Neural cell (in vitro differentiated cells): ENCODE results near the gene PDK4. TPM values are rescaled to one million over a fixed set of nuclear protein-coding genes. Genes with fewer than 3 reads are reported as not detected.

Source experiments
- H2AFZ ChIP-seq: fragments of 200-600, 300-800 bp; sonication (generic), shearing (Covaris generic); 2 replicates; pipeline ENCODE4 v1.6.0; 2014; ENCODE audit warnings: low read depth, mild to moderate bottlenecking, antibody characterized with exemption, low read length, moderate library complexity
- H3F3A ChIP-seq: fragments of 200-600 bp; shearing (Covaris generic); 2 replicates; pipeline ENCODE4 v1.6.1; 2016; ENCODE audit warnings: mild to moderate bottlenecking, moderate library complexity, mixed read lengths, antibody characterized with exemption, low read length; ENCODE audit not compliant: insufficient read depth, poor library complexity, severe bottlenecking
- H3K27ac ChIP-seq: fragments of 200-600, 300-800 bp; sonication (generic), shearing (Covaris generic); 2 replicates; pipeline ENCODE4 v1.5.1; 2014; ENCODE audit warnings: mild to moderate bottlenecking, low read length, moderate library complexity
- H3K27me3 ChIP-seq: fragments of 300-800, 200-600 bp; sonication (generic), shearing (Covaris generic); 2 replicates; pipeline ENCODE4 v1.6.0; 2014; ENCODE audit warnings: mild to moderate bottlenecking, low read depth, low read length, moderate library complexity; ENCODE audit not compliant: insufficient read depth
- H3K36me3 ChIP-seq: fragments of 300-800, 200-600 bp; sonication (generic), shearing (Covaris generic); 2 replicates; pipeline ENCODE4 v1.5.1; 2014; ENCODE audit warnings: mild to moderate bottlenecking, antibody characterized with exemption, low read length, moderate library complexity; ENCODE audit not compliant: insufficient read depth
- H3K4me2 ChIP-seq: fragments of 300-800, 200-600 bp; sonication (generic), shearing (Covaris generic); 2 replicates; pipeline ENCODE4 v1.6.0; 2014; ENCODE audit warnings: mild to moderate bottlenecking, low read length
- H3K4me3 ChIP-seq: fragments of 300-800, 200-600 bp; sonication (generic), shearing (Covaris generic); 2 replicates; pipeline ENCODE4 v1.5.1; 2014; ENCODE audit warnings: mild to moderate bottlenecking, low read length, moderate library complexity
- H3K79me2 ChIP-seq: fragments of 200-600 bp; shearing (Covaris generic); replicated peaks from 2 replicates; pipeline ENCODE4 v1.6.0; 2014; ENCODE audit warnings: mild to moderate bottlenecking, low read length, moderate library complexity; ENCODE audit not compliant: insufficient read depth
- H3K9ac ChIP-seq: fragments of 300-800, 200-600 bp; sonication (generic), shearing (Covaris generic); 2 replicates; pipeline ENCODE4 v1.6.1; 2016; ENCODE audit warnings: mild to moderate bottlenecking, low read length, mixed read lengths
- H3K9me2 ChIP-seq: fragments of 200-600 bp; shearing (Covaris generic); 2 replicates; pipeline ENCODE4 v1.6.1; 2016; ENCODE audit warnings: mild to moderate bottlenecking, low read length, mixed read lengths; ENCODE audit not compliant: insufficient read depth
- H3K9me3 ChIP-seq: fragments of 200-600, 300-800 bp; sonication (generic), shearing (Covaris generic); 2 replicates; pipeline ENCODE4 v1.6.1; 2016; ENCODE audit warnings: mild to moderate bottlenecking, mixed run types, low read length, moderate library complexity, mixed read lengths
- H4K20me1 ChIP-seq: fragments of 200-600 bp; shearing (Covaris generic); 2 replicates; pipeline ENCODE4 v1.6.1; 2016; ENCODE audit warnings: mild to moderate bottlenecking, mixed run types; ENCODE audit not compliant: insufficient read depth
- EP300 ChIP-seq: fragments of 450-650 bp; conservative IDR thresholded peaks from 2 replicates; pipeline ENCODE4 v1.6.1; 2014; ENCODE audit warnings: antibody characterized with exemption, mild to moderate bottlenecking, moderate library complexity; ENCODE audit not compliant: poor library complexity, severe bottlenecking
- EZH2 ChIP-seq: fragments of 200-600, 300-800 bp; shearing (Covaris generic), sonication (generic); IDR thresholded peaks from 2 replicates; pipeline ENCODE4 v1.6.1; 2014; ENCODE audit warnings: antibody characterized with exemption, low read length, borderline replicate concordance, mild to moderate bottlenecking; ENCODE audit not compliant: insufficient read depth, poor library complexity, severe bottlenecking
- MXI1 ChIP-seq: fragments of 450-650 bp; conservative IDR thresholded peaks from 2 replicates; pipeline ENCODE4 v1.6.1; 2014; ENCODE audit warnings: antibody characterized with exemption, mild to moderate bottlenecking; ENCODE audit not compliant: poor library complexity, severe bottlenecking
- POLR2AphosphoS5 ChIP-seq: IDR thresholded peaks from 2 replicates; pipeline ENCODE4 v1.6.1; 2012
- RAD21 ChIP-seq: fragments of 450-650 bp; conservative IDR thresholded peaks from 2 replicates; pipeline ENCODE4 v1.6.1; 2014; ENCODE audit warnings: antibody characterized with exemption, mild to moderate bottlenecking, moderate library complexity
- SMC3 ChIP-seq: fragments of 450-650 bp; conservative IDR thresholded peaks from 2 replicates; pipeline ENCODE4 v1.6.1; 2014; ENCODE audit warnings: antibody characterized with exemption, mild to moderate bottlenecking, moderate library complexity; ENCODE audit not compliant: poor library complexity
- TAF1 ChIP-seq: IDR thresholded peaks from 2 replicates; pipeline ENCODE4 v1.6.1; 2012; ENCODE audit warnings: low read depth
- polyA plus RNA-seq: library from polyadenylated mRNA; depleted of rRNA; stranded (reverse); fragments of >200 nt; gene quantifications from 2 replicates; pipeline ENCODE4 v1.2.3, GENCODE V29; 2014
- TF ChIP-seq, protein P1 (sequence below): fragments of 450-650 bp; IDR thresholded peaks from 2 replicates; pipeline ENCODE4 v1.5.1; 2014; ENCODE audit warnings: antibody characterized with exemption, mild to moderate bottlenecking, moderate library complexity; ENCODE audit not compliant: poor library complexity, severe bottlenecking
- TF ChIP-seq, protein P2 (sequence below): IDR thresholded peaks from 2 replicates; pipeline ENCODE4 v1.6.1; 2012; ENCODE audit warnings: borderline replicate concordance

The PDK4 gene
- polyA plus RNA-seq, 1 donor from 2014 or later: not detected

DNA sequence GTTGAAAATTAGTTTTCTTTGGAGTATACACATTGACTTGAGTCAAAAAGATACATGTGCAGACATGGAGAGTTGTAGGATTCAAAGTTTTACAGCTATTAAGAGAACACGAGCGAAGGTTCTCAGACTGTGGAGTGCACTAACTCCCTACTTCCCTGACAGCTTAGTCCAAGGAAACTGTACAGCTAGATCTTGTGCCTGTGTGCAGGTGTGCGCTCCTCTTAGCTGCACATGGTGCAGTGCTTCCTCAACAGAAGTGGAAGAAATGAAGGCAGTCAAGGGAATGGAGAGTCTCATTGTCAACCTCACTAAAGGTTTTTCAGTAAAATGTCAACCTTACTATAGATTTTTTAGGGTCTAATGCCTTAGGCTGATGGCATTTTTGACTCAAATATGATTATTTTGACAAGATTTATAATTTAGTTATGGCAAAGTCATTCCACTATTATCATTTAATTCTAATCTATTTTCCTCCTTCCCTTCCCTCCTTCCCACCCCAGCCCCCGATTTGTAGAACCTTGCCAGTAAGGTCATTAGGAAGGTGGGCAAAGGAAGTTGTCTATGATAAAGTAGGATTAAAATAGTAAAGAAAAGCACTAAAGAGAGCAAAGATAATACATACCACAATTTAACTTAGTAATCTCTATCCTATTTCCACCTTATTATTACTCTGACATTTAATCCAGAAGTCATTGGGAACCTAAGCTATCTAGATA lies 13.6 kb downstream of the PDK4 start (continued):
- TF ChIP-seq RAD21 (no peak), EZH2 (no peak)

DNA sequence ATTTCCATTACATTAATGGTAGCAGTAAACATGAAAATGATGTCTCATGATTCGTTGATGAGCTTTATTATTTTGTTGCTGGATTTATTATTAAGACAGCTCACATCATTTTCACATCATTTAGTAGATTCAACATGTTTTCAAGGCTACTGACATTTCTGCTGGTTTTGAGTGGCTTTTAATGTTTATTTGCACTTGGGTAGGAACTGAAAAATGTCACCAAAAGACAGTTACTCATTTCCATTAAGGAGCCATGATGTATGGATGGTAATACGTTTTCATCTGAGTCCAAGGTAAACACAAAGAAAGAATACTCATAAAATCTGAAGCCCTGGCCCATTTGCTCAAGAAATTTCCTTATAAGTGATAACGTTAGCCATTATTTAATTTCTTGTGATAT lies 14.8 kb downstream of the PDK4 start:
- TF ChIP-seq MXI1 (no peak), POLR2AphosphoS5 (peak; percentile 54), EZH2 (no peak), TAF1 (no peak), SMC3 (no peak), EP300 (peak; percentile 76), RAD21 (no peak)
- TF ChIP-seq, protein P1, sequence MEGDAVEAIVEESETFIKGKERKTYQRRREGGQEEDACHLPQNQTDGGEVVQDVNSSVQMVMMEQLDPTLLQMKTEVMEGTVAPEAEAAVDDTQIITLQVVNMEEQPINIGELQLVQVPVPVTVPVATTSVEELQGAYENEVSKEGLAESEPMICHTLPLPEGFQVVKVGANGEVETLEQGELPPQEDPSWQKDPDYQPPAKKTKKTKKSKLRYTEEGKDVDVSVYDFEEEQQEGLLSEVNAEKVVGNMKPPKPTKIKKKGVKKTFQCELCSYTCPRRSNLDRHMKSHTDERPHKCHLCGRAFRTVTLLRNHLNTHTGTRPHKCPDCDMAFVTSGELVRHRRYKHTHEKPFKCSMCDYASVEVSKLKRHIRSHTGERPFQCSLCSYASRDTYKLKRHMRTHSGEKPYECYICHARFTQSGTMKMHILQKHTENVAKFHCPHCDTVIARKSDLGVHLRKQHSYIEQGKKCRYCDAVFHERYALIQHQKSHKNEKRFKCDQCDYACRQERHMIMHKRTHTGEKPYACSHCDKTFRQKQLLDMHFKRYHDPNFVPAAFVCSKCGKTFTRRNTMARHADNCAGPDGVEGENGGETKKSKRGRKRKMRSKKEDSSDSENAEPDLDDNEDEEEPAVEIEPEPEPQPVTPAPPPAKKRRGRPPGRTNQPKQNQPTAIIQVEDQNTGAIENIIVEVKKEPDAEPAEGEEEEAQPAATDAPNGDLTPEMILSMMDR: no peak
- TF ChIP-seq, protein P2, sequence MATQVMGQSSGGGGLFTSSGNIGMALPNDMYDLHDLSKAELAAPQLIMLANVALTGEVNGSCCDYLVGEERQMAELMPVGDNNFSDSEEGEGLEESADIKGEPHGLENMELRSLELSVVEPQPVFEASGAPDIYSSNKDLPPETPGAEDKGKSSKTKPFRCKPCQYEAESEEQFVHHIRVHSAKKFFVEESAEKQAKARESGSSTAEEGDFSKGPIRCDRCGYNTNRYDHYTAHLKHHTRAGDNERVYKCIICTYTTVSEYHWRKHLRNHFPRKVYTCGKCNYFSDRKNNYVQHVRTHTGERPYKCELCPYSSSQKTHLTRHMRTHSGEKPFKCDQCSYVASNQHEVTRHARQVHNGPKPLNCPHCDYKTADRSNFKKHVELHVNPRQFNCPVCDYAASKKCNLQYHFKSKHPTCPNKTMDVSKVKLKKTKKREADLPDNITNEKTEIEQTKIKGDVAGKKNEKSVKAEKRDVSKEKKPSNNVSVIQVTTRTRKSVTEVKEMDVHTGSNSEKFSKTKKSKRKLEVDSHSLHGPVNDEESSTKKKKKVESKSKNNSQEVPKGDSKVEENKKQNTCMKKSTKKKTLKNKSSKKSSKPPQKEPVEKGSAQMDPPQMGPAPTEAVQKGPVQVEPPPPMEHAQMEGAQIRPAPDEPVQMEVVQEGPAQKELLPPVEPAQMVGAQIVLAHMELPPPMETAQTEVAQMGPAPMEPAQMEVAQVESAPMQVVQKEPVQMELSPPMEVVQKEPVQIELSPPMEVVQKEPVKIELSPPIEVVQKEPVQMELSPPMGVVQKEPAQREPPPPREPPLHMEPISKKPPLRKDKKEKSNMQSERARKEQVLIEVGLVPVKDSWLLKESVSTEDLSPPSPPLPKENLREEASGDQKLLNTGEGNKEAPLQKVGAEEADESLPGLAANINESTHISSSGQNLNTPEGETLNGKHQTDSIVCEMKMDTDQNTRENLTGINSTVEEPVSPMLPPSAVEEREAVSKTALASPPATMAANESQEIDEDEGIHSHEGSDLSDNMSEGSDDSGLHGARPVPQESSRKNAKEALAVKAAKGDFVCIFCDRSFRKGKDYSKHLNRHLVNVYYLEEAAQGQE: no peak
- H3K4me2 ChIP-seq: no peak overlapping the region
- no peaks in the 10 kb centered on the region for H3K79me2 ChIP-seq

DNA sequence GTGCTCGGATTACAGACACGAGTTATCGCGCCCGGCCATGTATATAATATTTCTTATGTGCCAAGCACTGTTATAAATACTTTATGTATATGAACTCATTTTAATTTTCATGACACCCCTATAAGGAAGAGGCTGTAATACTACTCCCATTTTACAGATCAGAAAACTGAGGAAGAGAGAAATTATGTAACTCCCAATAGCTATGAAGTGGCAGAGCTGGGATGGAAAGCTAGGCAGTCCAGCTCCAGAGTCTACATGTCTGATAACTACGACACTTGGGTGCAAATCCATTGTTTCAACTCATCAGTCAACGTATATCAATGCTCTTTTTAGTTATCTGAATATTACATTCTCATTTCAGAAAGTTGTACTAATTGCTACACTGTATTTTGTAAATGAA lies 17.0 kb downstream of the PDK4 start:
- Histone ChIP-seq H3K9me2 (no peaks in the 10 kb centered on the region), H3K79me2 (no peaks in the 10 kb centered on the region), H3K4me3 (no peak overlapping the region), H2AFZ (no peak overlapping the region), H3K9ac (no peak overlapping the region), H4K20me1 (no peaks in the 10 kb centered on the region), H3K4me2 (no peak overlapping the region), H3F3A (no peaks in the 10 kb centered on the region), H3K36me3 (no peaks in the 10 kb centered on the region), H3K27ac (no peak overlapping the region), H3K27me3 (no peaks in the 10 kb centered on the region), H3K9me3 (no peaks in the 10 kb centered on the region)
- TF ChIP-seq POLR2AphosphoS5 (no peak), SMC3 (no peak), RAD21 (no peak), TAF1 (no peak), EP300 (no peak), MXI1 (no peak), EZH2 (no peak)
- TF ChIP-seq, protein P2: no peak
- TF ChIP-seq, protein P1: no peak

More for the DNA sequence above, 14.8 kb downstream of the PDK4 start:
- no peaks in the 10 kb centered on the region for H3K9me3 ChIP-seq
- no peaks in the 10 kb centered on the region for H3K27me3 ChIP-seq
- H3K9me2 ChIP-seq: no peaks in the 10 kb centered on the region
- no peak overlapping the region for H3K9ac ChIP-seq
- H3K36me3 ChIP-seq: no peaks in the 10 kb centered on the region
- no peak overlapping the region for H2AFZ ChIP-seq
- H4K20me1 ChIP-seq: no peaks in the 10 kb centered on the region
- H3K27ac ChIP-seq: no peak overlapping the region
- H3K4me3 ChIP-seq: no peak overlapping the region
- H3F3A ChIP-seq: no peaks in the 10 kb centered on the region
